Activated B cell treated with CpG ODN at 0.5 μM for 24 hours (primary cell): ENCODE results near the gene THOC7. TPM values are rescaled to one million over a fixed set of nuclear protein-coding genes. Genes with fewer than 3 reads are reported as not detected.

Experiments
- ATAC-seq: fragments of 200-7000 bp; cut with Tn5 transposase; one replicate; pipeline ENCODE4 v1.10.0; 2021; ENCODE audit warnings: low read depth, mild to moderate bottlenecking, moderate library complexity
- CTCF ChIA-PET: fragments of 350-600 bp; sonication (Branson Sonifier 250); formaldehyde crosslinking; loops from one replicate; lab custom pipeline; 2021; ENCODE audit warnings: antibody characterized with exemption; lab: Charles Lee
- POLR2A ChIA-PET: fragments of 350-600 bp; sonication (Branson Sonifier 250); formaldehyde crosslinking; loops from one replicate; lab custom pipeline; 2021; ENCODE audit warnings: antibody characterized with exemption; lab: Charles Lee
- DNase-seq: peaks from one replicate; pipeline ENCODE4 v3.0.0; 2022
- H3K27ac Mint-ChIP-seq: one replicate; pipeline ENCODE4 v1.8.0; 2020; ENCODE audit warnings: mixed read lengths
- H3K27me3 Mint-ChIP-seq: one replicate; pipeline ENCODE4 v1.8.0; 2021; ENCODE audit warnings: mixed read lengths
- H3K36me3 Mint-ChIP-seq: one replicate; pipeline ENCODE4 v1.8.0; 2021; ENCODE audit warnings: low read depth, mixed read lengths
- H3K4me1 Mint-ChIP-seq: one replicate; pipeline ENCODE4 v1.8.0; 2021; ENCODE audit warnings: mixed read lengths
- H3K4me3 Mint-ChIP-seq: one replicate; pipeline ENCODE4 v1.8.0; 2020; ENCODE audit warnings: mild to moderate bottlenecking, mixed read lengths
- H3K9me3 Mint-ChIP-seq: one replicate; pipeline ENCODE4 v1.8.0; 2020; ENCODE audit warnings: mixed read lengths
- intact Hi-C: fragments of 100-400 bp; cut with micrococcal nuclease; formaldehyde crosslinking; loops from one replicate; pipeline ENCODE4 v1.15.1; 2024
- total RNA-seq: library from RNA; stranded (reverse); gene quantifications from 2 replicates; pipeline ENCODE4 v1.2.3, GENCODE V29; 2022
- TF ChIP-seq, protein P1 (sequence below): fragments of 200-600 bp; IDR thresholded peaks from one replicate; pipeline ENCODE4 v1.8.0; 2022; ENCODE audit warnings: antibody characterized with exemption, mild to moderate bottlenecking

Gene THOC7
- total RNA-seq, 1 donor from 2014 or later = 50.2 TPM

DNA sequence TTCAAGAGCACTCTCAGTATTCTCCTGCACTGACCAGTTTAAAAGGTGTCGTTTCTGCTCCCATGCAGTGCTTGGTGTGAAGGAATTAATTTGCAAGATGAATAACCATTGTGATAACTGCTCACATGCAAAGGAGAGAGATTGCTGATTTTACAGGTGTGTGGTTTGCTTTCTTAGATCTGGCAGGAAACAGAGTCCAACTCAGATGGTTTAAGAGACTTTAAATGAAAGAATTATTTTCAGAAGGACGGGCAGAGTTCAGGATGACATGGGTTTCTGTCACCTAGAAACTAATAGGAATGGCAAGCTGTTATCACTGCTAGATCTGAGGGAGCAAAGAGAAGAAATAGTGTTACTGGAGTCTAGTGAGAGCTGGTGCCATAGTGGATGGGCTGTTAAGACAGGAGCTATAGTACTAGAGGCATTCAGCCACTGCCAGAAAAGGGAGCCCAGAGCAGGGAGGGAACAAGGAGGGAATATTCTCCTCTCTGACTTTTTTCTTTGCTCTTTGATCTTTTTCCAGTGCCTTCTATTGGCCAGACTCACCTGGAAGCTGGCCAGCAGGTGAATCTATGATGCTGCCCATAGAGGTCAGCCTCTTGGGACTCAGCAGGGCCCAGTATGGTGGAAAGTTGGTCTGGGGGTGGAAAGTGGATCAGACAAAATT lies 14.9 kb upstream of the THOC7 start:
- ATAC-seq = no peak
- Mint-ChIP-seq H3K27ac (peak overlapping the region; percentile 50), H3K4me3 (no peak overlapping the region), H3K4me1 (peaks cover 64% of the 10 kb centered on the region), H3K36me3 (peaks cover 14% of the 10 kb centered on the region), H3K9me3 (no peaks in the 10 kb centered on the region), H3K27me3 (no peaks in the 10 kb centered on the region)
- ChIA-PET POLR2A (interaction anchor here (0.6 kb wide), 1 partner anchor 451 kb away, joined by 7 read pairs; no protein-coding TSS in a partner anchor), CTCF (no interaction called here)
- intact Hi-C loops = no loop called here
- no peak for DNase-seq
- TF ChIP-seq, protein P1, sequence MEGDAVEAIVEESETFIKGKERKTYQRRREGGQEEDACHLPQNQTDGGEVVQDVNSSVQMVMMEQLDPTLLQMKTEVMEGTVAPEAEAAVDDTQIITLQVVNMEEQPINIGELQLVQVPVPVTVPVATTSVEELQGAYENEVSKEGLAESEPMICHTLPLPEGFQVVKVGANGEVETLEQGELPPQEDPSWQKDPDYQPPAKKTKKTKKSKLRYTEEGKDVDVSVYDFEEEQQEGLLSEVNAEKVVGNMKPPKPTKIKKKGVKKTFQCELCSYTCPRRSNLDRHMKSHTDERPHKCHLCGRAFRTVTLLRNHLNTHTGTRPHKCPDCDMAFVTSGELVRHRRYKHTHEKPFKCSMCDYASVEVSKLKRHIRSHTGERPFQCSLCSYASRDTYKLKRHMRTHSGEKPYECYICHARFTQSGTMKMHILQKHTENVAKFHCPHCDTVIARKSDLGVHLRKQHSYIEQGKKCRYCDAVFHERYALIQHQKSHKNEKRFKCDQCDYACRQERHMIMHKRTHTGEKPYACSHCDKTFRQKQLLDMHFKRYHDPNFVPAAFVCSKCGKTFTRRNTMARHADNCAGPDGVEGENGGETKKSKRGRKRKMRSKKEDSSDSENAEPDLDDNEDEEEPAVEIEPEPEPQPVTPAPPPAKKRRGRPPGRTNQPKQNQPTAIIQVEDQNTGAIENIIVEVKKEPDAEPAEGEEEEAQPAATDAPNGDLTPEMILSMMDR = no peak

DNA sequence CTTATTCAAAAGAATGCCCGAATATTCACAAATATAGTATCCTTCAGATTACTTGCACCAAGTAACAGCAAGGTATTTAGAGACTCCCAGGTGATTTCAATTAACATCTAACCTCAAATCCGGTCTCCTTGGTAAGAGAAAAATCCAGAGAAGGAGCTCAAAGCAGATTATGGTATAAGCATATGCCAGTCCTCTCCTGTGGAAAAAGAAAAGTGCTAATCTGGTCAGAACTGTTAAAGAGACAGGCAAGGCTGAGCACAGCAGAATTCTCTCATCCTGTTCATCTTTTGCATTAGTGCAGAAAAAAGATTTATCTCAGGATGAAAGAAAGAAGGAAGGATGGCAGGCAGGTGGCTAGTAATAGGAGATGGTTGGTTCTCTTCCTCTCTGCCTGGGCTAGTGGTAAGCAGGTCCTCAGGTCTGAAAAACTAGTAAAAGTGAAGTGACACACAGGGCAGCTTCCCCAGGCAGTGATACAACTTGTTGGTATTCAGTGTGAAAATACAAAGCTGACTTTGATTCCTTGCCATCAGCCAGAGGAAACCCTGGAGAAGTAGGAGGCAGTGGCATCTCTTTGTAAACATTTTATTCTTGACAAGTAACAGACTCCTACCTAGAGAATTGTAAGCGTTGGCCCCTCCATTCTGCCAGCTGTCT lies 14.3 kb upstream of the THOC7 start:
- CTCF ChIA-PET = no interaction called here
- intact Hi-C loops = no loop called here
- POLR2A ChIA-PET = no interaction called here
- Mint-ChIP-seq H3K27me3 (no peaks in the 10 kb centered on the region), H3K4me3 (no peak overlapping the region), H3K36me3 (peaks cover 14% of the 10 kb centered on the region), H3K9me3 (no peaks in the 10 kb centered on the region), H3K4me1 (peaks cover 63% of the 10 kb centered on the region), H3K27ac (no peak overlapping the region)
- no peak for DNase-seq
- TF ChIP-seq, protein P1 = no peak
- no peak for ATAC-seq

DNA sequence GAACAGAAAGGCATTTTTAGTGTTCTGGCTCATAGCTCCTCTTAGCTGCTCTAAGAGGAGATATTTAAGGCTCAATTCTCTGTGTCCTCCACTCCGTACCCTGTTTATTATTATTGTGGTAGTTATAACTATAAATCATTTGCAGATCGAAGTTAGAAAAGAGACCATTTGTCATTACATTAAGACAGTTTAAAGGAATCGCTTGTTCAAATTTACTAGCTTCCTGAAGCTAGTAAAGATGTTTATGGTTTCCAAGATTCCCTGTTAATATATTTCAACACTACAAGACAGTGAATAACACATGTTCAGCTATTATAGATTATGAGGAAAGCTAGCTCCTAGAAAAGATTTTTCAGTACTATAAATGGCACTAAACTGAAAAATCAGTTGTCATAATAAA lies 12.7 kb upstream of the THOC7 start:
- CTCF ChIA-PET = no interaction called here
- H3K4me1 Mint-ChIP-seq = peaks cover 65% of the 10 kb centered on the region

DNA sequence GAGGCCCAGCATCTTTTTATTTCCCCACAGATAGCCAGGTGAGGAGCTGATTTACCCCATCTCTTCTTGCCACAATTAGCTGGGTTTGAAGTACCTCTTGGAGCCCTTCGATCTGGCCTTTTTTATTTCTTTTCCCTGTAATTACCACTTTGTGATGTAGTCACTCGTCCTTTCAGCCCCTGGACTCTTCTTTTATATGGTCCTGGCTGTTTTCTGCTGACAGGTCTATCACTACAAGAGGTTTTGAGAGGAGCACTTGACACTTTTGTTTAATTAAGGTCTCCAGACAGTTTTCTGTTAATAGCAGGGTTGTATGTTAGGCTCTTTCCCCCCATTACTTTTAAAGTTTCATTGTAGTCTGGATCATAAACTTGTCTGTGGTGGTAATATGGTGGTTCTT lies 11.9 kb upstream of the THOC7 start:
- H3K4me3 Mint-ChIP-seq = no peak overlapping the region
- ATAC-seq (no peak), DNase-seq (no peak)
- no peak overlapping the region for H3K27ac Mint-ChIP-seq
- no peaks in the 10 kb centered on the region for H3K9me3 Mint-ChIP-seq
- H3K27me3 Mint-ChIP-seq = no peaks in the 10 kb centered on the region
- H3K36me3 Mint-ChIP-seq = peaks cover 14% of the 10 kb centered on the region
- ChIA-PET POLR2A (interaction anchor here (1.1 kb wide), 1 partner anchor 9 kb away, joined by 3 read pairs; no protein-coding TSS in a partner anchor), CTCF (no interaction called here)
- TF ChIP-seq, protein P1 = no peak
- peaks cover 64% of the 10 kb centered on the region for H3K4me1 Mint-ChIP-seq
- intact Hi-C loops = loop anchor here (2.0 kb wide), 1 partner anchor 13 kb away; no protein-coding TSS in a partner anchor

More for the DNA sequence above, 12.7 kb upstream of the THOC7 start:
- DNase-seq = no peak
- intact Hi-C loops = no loop called here
- Mint-ChIP-seq H3K36me3 (peaks cover 14% of the 10 kb centered on the region), H3K4me3 (no peak overlapping the region), H3K27me3 (no peaks in the 10 kb centered on the region), H3K27ac (no peak overlapping the region), H3K9me3 (no peaks in the 10 kb centered on the region)
- POLR2A ChIA-PET = interaction anchor here (1.1 kb wide), 1 partner anchor 8 kb away, joined by 3 read pairs; no protein-coding TSS in a partner anchor
- no peak for ATAC-seq
- TF ChIP-seq, protein P1 = no peak

DNA sequence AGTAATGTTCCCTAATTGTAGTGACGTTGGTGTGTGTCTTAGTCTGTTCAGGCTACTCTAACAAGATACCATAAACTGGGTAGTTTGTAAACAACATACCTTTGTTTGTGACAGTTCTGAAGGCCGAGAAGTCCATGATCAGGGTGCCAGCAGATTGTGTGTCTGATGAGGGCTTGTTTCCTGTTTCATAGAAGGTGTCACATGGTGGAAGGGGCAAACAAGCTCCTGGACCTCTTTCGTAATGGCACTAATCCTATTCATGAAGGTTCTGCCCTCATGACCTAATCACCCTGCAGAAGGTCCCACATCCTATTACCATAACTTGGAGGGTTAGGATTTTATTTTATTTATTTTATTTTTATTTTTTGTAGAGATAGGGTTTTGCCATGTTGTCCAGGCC lies 11.2 kb upstream of the THOC7 start:
- no peaks in the 10 kb centered on the region for H3K27me3 Mint-ChIP-seq

More for the DNA sequence above, 11.2 kb upstream of the THOC7 start:
- H3K36me3 Mint-ChIP-seq = peaks cover 16% of the 10 kb centered on the region
- CTCF ChIA-PET = no interaction called here
- H3K27ac Mint-ChIP-seq = no peak overlapping the region
- no peak overlapping the region for H3K4me3 Mint-ChIP-seq
- TF ChIP-seq, protein P1 = no peak
- POLR2A ChIA-PET = interaction anchor here (0.6 kb wide), 2 partner anchors 13 to 118 kb away, joined by 3 to 4 read pairs; no protein-coding TSS in a partner anchor
- no peaks in the 10 kb centered on the region for H3K9me3 Mint-ChIP-seq
- peaks cover 64% of the 10 kb centered on the region for H3K4me1 Mint-ChIP-seq
- ATAC-seq (no peak), DNase-seq (no peak)
- intact Hi-C loops = loop anchor here (2.0 kb wide), 1 partner anchor 14 kb away; no protein-coding TSS in a partner anchor
